SK-N-SH treated with all-trans-retinoic acid at 6 μM for 48 hours (cell line): ENCODE measurements around the gene AFDN.

Experiments used
- ATAC-seq: fragments of 200-7000 bp; cut with Tn5 transposase; 3 replicates; pipeline ENCODE4 v1.9.1; 2020; ENCODE audit warnings: mild to moderate bottlenecking, moderate library complexity
- ARNTL ChIP-seq: fragments of 450-650 bp; formaldehyde crosslinking; IDR thresholded peaks from 2 replicates; pipeline ENCODE4 v1.5.0; 2020; ENCODE audit warnings: low read depth, mild to moderate bottlenecking, moderate library complexity, borderline replicate concordance
- BACH2 ChIP-seq: fragments of 250-450 bp; sonication (Bioruptor Pico); IDR thresholded peaks from 2 replicates; pipeline ENCODE4 v1.9.0; 2021; ENCODE audit warnings: mild to moderate bottlenecking, borderline replicate concordance
- CREB5 ChIP-seq: fragments of 250-450 bp; sonication (Bioruptor Pico); IDR thresholded peaks from 2 replicates; pipeline ENCODE4 v1.5.1; 2020; ENCODE audit warnings: low read depth, mild to moderate bottlenecking, moderate library complexity
- CSDC2 ChIP-seq: fragments of 250-450 bp; sonication (Bioruptor Pico); IDR thresholded peaks from 2 replicates; pipeline ENCODE4 v1.5.0; 2020; ENCODE audit warnings: mild to moderate bottlenecking, moderate library complexity
- CSRNP3 ChIP-seq: fragments of 250-450 bp; sonication (Bioruptor Pico); IDR thresholded peaks from 2 replicates; pipeline ENCODE4 v1.5.1; 2021; ENCODE audit warnings: mild to moderate bottlenecking, moderate library complexity
- ESRRG ChIP-seq: fragments of 250-450 bp; sonication (Bioruptor Pico); IDR thresholded peaks from 2 replicates; pipeline ENCODE4 v1.6.1; 2021; ENCODE audit warnings: mild to moderate bottlenecking
- GLIS3 ChIP-seq: fragments of 250-450 bp; sonication (Bioruptor Pico); IDR thresholded peaks from 2 replicates; pipeline ENCODE4 v1.5.0; 2020; ENCODE audit warnings: mild to moderate bottlenecking, moderate library complexity
- ISL1 ChIP-seq: fragments of 250-450 bp; sonication (Bioruptor Pico); IDR thresholded peaks from 2 replicates; pipeline ENCODE4 v2.1.2; 2022; ENCODE audit warnings: mild to moderate bottlenecking, moderate library complexity
- OSR1 ChIP-seq: fragments of 250-450 bp; sonication (Bioruptor Pico); IDR thresholded peaks from 2 replicates; pipeline ENCODE4 v1.8.0; 2022; ENCODE audit warnings: moderate library complexity, mild to moderate bottlenecking, inconsistent platforms
- POU6F1 ChIP-seq: fragments of 250-450 bp; sonication (Bioruptor Pico); IDR thresholded peaks from 2 replicates; pipeline ENCODE4 v1.8.0; 2021; ENCODE audit warnings: low read depth, mild to moderate bottlenecking, moderate library complexity, borderline replicate concordance
- PPARA ChIP-seq: fragments of 250-450 bp; sonication (Bioruptor Pico); IDR thresholded peaks from 2 replicates; pipeline ENCODE4 v1.5.0; 2020; ENCODE audit warnings: mild to moderate bottlenecking, borderline replicate concordance
- RARB ChIP-seq: fragments of 250-450 bp; sonication (Bioruptor Pico); IDR thresholded peaks from 2 replicates; pipeline ENCODE4 v1.8.0; 2021; ENCODE audit warnings: mild to moderate bottlenecking, moderate library complexity
- SNAI2 ChIP-seq: fragments of 250-450 bp; sonication (Bioruptor Pico); IDR thresholded peaks from 2 replicates; pipeline ENCODE4 v1.5.0; 2020; ENCODE audit warnings: mild to moderate bottlenecking, moderate library complexity
- TCF4 ChIP-seq: fragments of 250-450 bp; sonication (Bioruptor Pico); IDR thresholded peaks from 2 replicates; pipeline ENCODE4 v1.8.0; 2021; ENCODE audit warnings: mild to moderate bottlenecking, moderate library complexity, borderline replicate concordance
- TOX ChIP-seq: fragments of 250-450 bp; sonication (Bioruptor Pico); IDR thresholded peaks from 2 replicates; pipeline ENCODE4 v1.8.0; 2021; ENCODE audit warnings: mild to moderate bottlenecking, moderate library complexity, borderline replicate concordance
- TSHZ2 ChIP-seq: fragments of 250-450 bp; sonication (Bioruptor Pico); IDR thresholded peaks from 2 replicates; pipeline ENCODE4 v1.5.0; 2020; ENCODE audit warnings: mild to moderate bottlenecking, moderate library complexity
- ZFP3 ChIP-seq: fragments of 250-450 bp; sonication (Bioruptor Pico); IDR thresholded peaks from 2 replicates; pipeline ENCODE4 v1.5.0; 2020; ENCODE audit warnings: mild to moderate bottlenecking, moderate library complexity
- ZFP30 ChIP-seq: fragments of 450-650 bp; formaldehyde crosslinking; IDR thresholded peaks from 2 replicates; pipeline ENCODE4 v1.5.0; 2022; ENCODE audit warnings: mild to moderate bottlenecking, moderate library complexity
- ZNF565 ChIP-seq: fragments of 450-650 bp; formaldehyde crosslinking; conservative IDR thresholded peaks from 2 replicates; pipeline ENCODE4 v1.5.0; 2020; ENCODE audit warnings: low read depth, mild to moderate bottlenecking, moderate library complexity
- ZNF70 ChIP-seq: fragments of 450-650 bp; formaldehyde crosslinking; IDR thresholded peaks from 2 replicates; pipeline ENCODE4 v1.5.0; 2020; ENCODE audit warnings: mild to moderate bottlenecking, moderate library complexity
- ZNF8 ChIP-seq: fragments of 450-650 bp; formaldehyde crosslinking; IDR thresholded peaks from 2 replicates; pipeline ENCODE4 v1.5.0; 2020; ENCODE audit warnings: mild to moderate bottlenecking, moderate library complexity

AFDN gene

GRCh38 chr6:167779993-167780655 lies 46.6 kb upstream of the AFDN start:
- TF ChIP-seq RARB (CRISPR knock-in tag) (no peak), ZFP3 (CRISPR knock-in tag) (no peak), TOX (no peak), CSDC2 (no peak)
- ATAC-seq: no peak

- TF ChIP-seq ZFP30 (CRISPR knock-in tag) (no peak), TCF4 (CRISPR knock-in tag) (no peak), BACH2 (CRISPR knock-in tag) (no peak), SNAI2 (CRISPR knock-in tag) (no peak), PPARA (CRISPR knock-in tag) (no peak), GLIS3 (CRISPR knock-in tag) (no peak), ZNF8 (CRISPR knock-in tag) (no peak), RARB (CRISPR knock-in tag) (no peak), ZNF565 (CRISPR knock-in tag) (no peak)
Observed at GRCh38 chr6:167781066-167781767, 45.5 kb upstream of the AFDN start.

GRCh38 chr6:167781868-167782267 lies 44.8 kb upstream of the AFDN start:
- ATAC-seq: no peak

More at GRCh38 chr6:167781066-167781767, 45.5 kb upstream of the AFDN start:
- no peak for ATAC-seq

GRCh38 chr6:167782698-167783517 lies 43.8 kb upstream of the AFDN start:
- no peak for ATAC-seq
- TF ChIP-seq ZNF8 (CRISPR knock-in tag) (no peak), ZFP30 (CRISPR knock-in tag) (no peak), CSRNP3 (CRISPR knock-in tag) (no peak), OSR1 (no peak), ARNTL (no peak), PPARA (CRISPR knock-in tag) (no peak), CREB5 (CRISPR knock-in tag) (no peak), ZFP3 (CRISPR knock-in tag) (no peak), RARB (CRISPR knock-in tag) (no peak), ZNF565 (CRISPR knock-in tag) (no peak), ESRRG (no peak), BACH2 (CRISPR knock-in tag) (no peak)

More at GRCh38 chr6:167781868-167782267, 44.8 kb upstream of the AFDN start:
- TF ChIP-seq ZNF70 (CRISPR knock-in tag): no peak
- TF ChIP-seq ZNF8 (CRISPR knock-in tag): no peak
- no peak for TF ChIP-seq POU6F1
- TF ChIP-seq RARB (CRISPR knock-in tag): no peak
- no peak for TF ChIP-seq ZFP30 (CRISPR knock-in tag)
- no peak for TF ChIP-seq ZNF565 (CRISPR knock-in tag)
- no peak for TF ChIP-seq ZFP3 (CRISPR knock-in tag)
- no peak for TF ChIP-seq TSHZ2
- TF ChIP-seq BACH2 (CRISPR knock-in tag): no peak
- no peak for TF ChIP-seq TOX
- no peak for TF ChIP-seq ISL1 (CRISPR knock-in tag)
